GM12878 (cell line): ENCODE data around the gene GPR179. TPM values are rescaled to one million over a fixed set of nuclear protein-coding genes. Genes with fewer than 3 reads are reported as not detected.
"Not testable (repeated sequence)": the region's sequence is repeated elsewhere in the genome, so short reads cannot be mapped to it uniquely, and the experiment has no call there.

Experiments
- ATAC-seq: fragments of 200-7000 bp; cut with Tn5 transposase; 3 replicates; pipeline ENCODE4 v1.9.1; 2020; ENCODE audit warnings: mild to moderate bottlenecking, moderate library complexity
- BruUV-seq: library from RNA; stranded (reverse); fragments of 400-500 nt; replicated peaks from 2 replicates; lab custom pipeline; 2021; lab: Mats Ljungman, UMichigan
- CTCF ChIA-PET: fragments of 300-600 bp; sonication (Branson Sonifier 250); formaldehyde crosslinking; extraction: SDS; loops from one replicate; lab custom pipeline; 2021; ENCODE audit warnings: inconsistent platforms; lab: Yijun Ruan, JAX
- POLR2A ChIA-PET: fragments of 350-600 bp; formaldehyde crosslinking; extraction: SDS; loops from one replicate; lab custom pipeline; 2021; ENCODE audit warnings: inconsistent platforms; lab: Charles Lee
- RAD21 ChIA-PET: fragments of 300-600 bp; sonication (Branson Sonifier 250); formaldehyde crosslinking; loops from one replicate; lab custom pipeline; 2023; ENCODE audit warnings: antibody characterized with exemption; ENCODE audit not compliant: unreplicated experiment; lab: Charles Lee
- SMC1A ChIA-PET: fragments of 300-600 bp; sonication (Branson Sonifier 250); formaldehyde crosslinking; loops from one replicate; lab custom pipeline; 2023; ENCODE audit not compliant: unreplicated experiment, uncharacterized antibody; lab: Charles Lee
- DNase-seq: peaks from one replicate; pipeline ENCODE4 v3.0.0-alpha.2; 2011; ENCODE audit warnings: low read depth, low spot score
- FAIRE-seq: peaks from 3 replicates; lab custom pipeline; 2011; peaks lifted over from hg19 to GRCh38; lab: Jason Lieb, UNC
- H2AFZ ChIP-seq: 2 replicates; pipeline ENCODE4 v1.6.0; 2011; ENCODE audit warnings: low read depth, low read length, control low read depth; ENCODE audit not compliant: control insufficient read depth
- H3K27ac ChIP-seq: 2 replicates; pipeline ENCODE4 v1.5.1; 2011; ENCODE audit warnings: control low read depth; ENCODE audit not compliant: control insufficient read depth, insufficient read depth
- H3K27me3 ChIP-seq, 2 experiments: replicated peaks in 1 of 2; 2 replicates each; pipeline versions ENCODE4 v1.6.0 to v1.6.1; 2011; ENCODE audit warnings: low read length in 1 of 2; ENCODE audit not compliant: control insufficient read depth in 2 of 2, insufficient read depth in 2 of 2
- H3K36me3 ChIP-seq, 2 experiments: 2 replicates each; pipeline ENCODE4 v1.5.1; 2011; ENCODE audit warnings: low read length in 1 of 2; ENCODE audit not compliant: control insufficient read depth in 2 of 2, insufficient read depth in 2 of 2
- H3K4me1 ChIP-seq: 2 replicates; pipeline ENCODE4 v1.6.1; 2011; ENCODE audit warnings: mild to moderate bottlenecking, low read length, moderate library complexity, mixed read lengths; ENCODE audit not compliant: control insufficient read depth, insufficient read depth
- H3K4me2 ChIP-seq: 2 replicates; pipeline ENCODE4 v1.6.0; 2011; ENCODE audit warnings: control low read depth; ENCODE audit not compliant: control insufficient read depth, insufficient read depth
- H3K4me3 ChIP-seq: fragments of 200-600 bp; sonication (generic); 2 replicates; pipeline ENCODE4 v1.5.1; 2016
- H3K79me2 ChIP-seq: 2 replicates; pipeline ENCODE4 v1.6.0; 2011; ENCODE audit warnings: low read length; ENCODE audit not compliant: control insufficient read depth, insufficient read depth
- H3K9ac ChIP-seq: 2 replicates; pipeline ENCODE4 v1.8.0; 2011; ENCODE audit warnings: low read length, control low read depth, mixed read lengths; ENCODE audit not compliant: control insufficient read depth, insufficient read depth
- H3K9me3 ChIP-seq: replicated peaks from 3 replicates; pipeline ENCODE4 v1.5.1; 2011; ENCODE audit warnings: mild to moderate bottlenecking, low read length; ENCODE audit not compliant: control insufficient read depth, insufficient read depth
- H4K20me1 ChIP-seq: 2 replicates; pipeline ENCODE4 v1.6.0; 2011; ENCODE audit not compliant: control insufficient read depth, insufficient read depth
- EED ChIP-seq: sonication (generic); IDR thresholded peaks from 2 replicates; pipeline ENCODE4 v1.6.1; 2016; ENCODE audit warnings: antibody characterized with exemption, low read depth
- PBX3 ChIP-seq: IDR thresholded peaks from 2 replicates; pipeline ENCODE4 v1.6.1; 2011; ENCODE audit warnings: mild to moderate bottlenecking, low read depth, low read length, moderate library complexity; ENCODE audit not compliant: insufficient replicate concordance
- RAD21 ChIP-seq: IDR thresholded peaks from 2 replicates; pipeline ENCODE4 v1.6.1; 2011; ENCODE audit warnings: mild to moderate bottlenecking, low read depth, low read length, moderate library complexity; ENCODE audit not compliant: insufficient read depth
- TCF12 ChIP-seq: IDR thresholded peaks from 2 replicates; pipeline ENCODE4 v1.6.1; 2011; ENCODE audit warnings: low read depth, mild to moderate bottlenecking, low read length
- WGBS: methylation state at CpG from one replicate; pipeline ENCODE4 v1.1.6; 2016; ENCODE audit warnings: low lambda C conversion rate; ENCODE audit not compliant: insufficient replicate concordance, insufficient coverage; ENCODE audit errors: missing lambda C conversion rate; 5-methylcytosine and 5-hydroxymethylcytosine counted together
- in situ Hi-C: fragments of 300-500 bp; cut with MboI; formaldehyde crosslinking; loops from 9 replicates; pipeline ENCODE4 v1.14.3; 2018; ENCODE audit warnings: mixed read lengths
- intact Hi-C: fragments of 100-400 bp; cut with micrococcal nuclease; formaldehyde crosslinking; loops from one replicate; pipeline ENCODE4 v1.14.2; 2022; ENCODE audit not compliant: unreplicated experiment
- polyA plus RNA-seq, 11 experiments: library from polyadenylated mRNA; depleted of rRNA in 4 of 11; unstranded in 6 of 11; stranded (reverse) in 5 of 11; fragments of >200 nt; fragmentation: Nextera tagmentation in 4 of 11; fragmentation: Illumina TruSeq in 1 of 11; extraction: Ambion mirVana in 4 of 11; extraction: Trizol in 1 of 11; gene quantifications; 1 replicate in 1 of 11; 2 replicates in 10 of 11; pipeline versions ENCODE4 v1.2.1 to v1.2.3, GENCODE V29; 2011 to 2016; ENCODE audit warnings: inconsistent platforms in 2 of 11, missing spikeins in 2 of 11, low read depth in 1 of 11
- total RNA-seq, 4 experiments: library from RNA; depleted of rRNA in 3 of 4; stranded (reverse); fragments of >200 nt in 3 of 4; fragmentation: Illumina TruSeq in 1 of 4; extraction: Trizol in 1 of 4; gene quantifications; 2 replicates each; pipeline versions ENCODE4 v1.2.1 to v1.2.3, GENCODE V29; 2013 to 2021
- TF ChIP-seq, protein P1 (sequence below), 3 experiments: IDR thresholded peaks in 2 of 3; conservative IDR thresholded peaks in 1 of 3; 2 replicates each; pipeline ENCODE4 v1.5.1; 2011; ENCODE audit warnings: low read depth in 3 of 3, low read length in 3 of 3, mild to moderate bottlenecking in 3 of 3, control low read depth in 2 of 3, moderate library complexity in 2 of 3, inconsistent platforms in 1 of 3, mixed read lengths in 1 of 3; ENCODE audit not compliant: control insufficient read depth in 2 of 3, insufficient read depth in 1 of 3; ENCODE audit errors: extremely low read depth in 1 of 3

GPR179 gene
- total and polyA plus RNA-seq, 10 of the 15 experiments (the other 5 are each of a cell fraction or from before 2014, with no cell fraction given): under 0.01 to 0.08 (median 0.01) TPM; not detected in 3

- H3K36me3 ChIP-seq, H3K79me2 ChIP-seq, BruUV-seq, H3K27ac ChIP-seq, H3K4me2 ChIP-seq, CTCF ChIA-PET, in situ Hi-C loops, H3K4me1 ChIP-seq, DNase-seq, RAD21 ChIA-PET, FAIRE-seq: not testable (repeated sequence)
- TF ChIP-seq, protein P1, sequence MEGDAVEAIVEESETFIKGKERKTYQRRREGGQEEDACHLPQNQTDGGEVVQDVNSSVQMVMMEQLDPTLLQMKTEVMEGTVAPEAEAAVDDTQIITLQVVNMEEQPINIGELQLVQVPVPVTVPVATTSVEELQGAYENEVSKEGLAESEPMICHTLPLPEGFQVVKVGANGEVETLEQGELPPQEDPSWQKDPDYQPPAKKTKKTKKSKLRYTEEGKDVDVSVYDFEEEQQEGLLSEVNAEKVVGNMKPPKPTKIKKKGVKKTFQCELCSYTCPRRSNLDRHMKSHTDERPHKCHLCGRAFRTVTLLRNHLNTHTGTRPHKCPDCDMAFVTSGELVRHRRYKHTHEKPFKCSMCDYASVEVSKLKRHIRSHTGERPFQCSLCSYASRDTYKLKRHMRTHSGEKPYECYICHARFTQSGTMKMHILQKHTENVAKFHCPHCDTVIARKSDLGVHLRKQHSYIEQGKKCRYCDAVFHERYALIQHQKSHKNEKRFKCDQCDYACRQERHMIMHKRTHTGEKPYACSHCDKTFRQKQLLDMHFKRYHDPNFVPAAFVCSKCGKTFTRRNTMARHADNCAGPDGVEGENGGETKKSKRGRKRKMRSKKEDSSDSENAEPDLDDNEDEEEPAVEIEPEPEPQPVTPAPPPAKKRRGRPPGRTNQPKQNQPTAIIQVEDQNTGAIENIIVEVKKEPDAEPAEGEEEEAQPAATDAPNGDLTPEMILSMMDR (IDR thresholded peaks at IDR 0.05 in 2 of 3, conservative IDR thresholded peaks at IDR 0.05 in 1 of 3; ENCODE audit: control insufficient read depth in 2 of 3, extremely low read depth in 1 of 3, insufficient read depth in 1 of 3, low read depth in 3 of 3, low read length in 3 of 3): peak in 2 of 3 experiments; percentile 11 to 16; a peak in 2 of 6 replicates
- 0 out of 2 replicates have a peak, but pooled peaks have one; percentile 13 for TF ChIP-seq RAD21
- TF ChIP-seq, all 136 proteins: peak for 2; not testable (repeated sequence) for 134
- H2AFZ ChIP-seq, intact Hi-C loops, H4K20me1 ChIP-seq, H3K4me3 ChIP-seq, SMC1A ChIA-PET, H3K9ac ChIP-seq, H3K9me3 ChIP-seq, H3K27me3 ChIP-seq, POLR2A ChIA-PET: not testable (repeated sequence)
- ATAC-seq: peak; percentile 69
- 33% methylated on average over 9 of the region's 12 CpGs for WGBS
Measured at GRCh38 chr17:38288217-38288827, 55.4 kb downstream of the GPR179 start.

GRCh38 chr17:38286501-38287091, 57.2 kb downstream of the GPR179 start:
- H3K9me3 ChIP-seq, BruUV-seq, POLR2A ChIA-PET, H3K36me3 ChIP-seq, H4K20me1 ChIP-seq, H3K27ac ChIP-seq, RAD21 ChIA-PET, CTCF ChIA-PET, H3K9ac ChIP-seq, FAIRE-seq, SMC1A ChIA-PET, intact Hi-C loops, H3K4me1 ChIP-seq, H3K79me2 ChIP-seq, in situ Hi-C loops, H3K27me3 ChIP-seq, DNase-seq: not testable (repeated sequence)
- Histone ChIP-seq H3K4me2 (peak overlapping the region; percentile 44; the same call in 1 of the 2 replicates), H2AFZ (peak overlapping the region; percentile 83), H3K4me3 (peak overlapping the region; percentile 32; the same call in 1 of the 2 replicates)
- peak; percentile 40; the same call in 1 of the 2 replicates for TF ChIP-seq EED
- peak; percentile 45 for TF ChIP-seq PBX3
- 0 out of 2 replicates have a peak, but pooled peaks have one; percentile 33 for TF ChIP-seq TCF12
- WGBS: 31% methylated on average over 9 of the region's 11 CpGs
- peak; percentile 91 for ATAC-seq
